Aorta (tissue), 5 donors: ENCODE data around the gene VWA8. TPM values are rescaled to one million over a fixed set of nuclear protein-coding genes. Genes with fewer than 3 reads are reported as not detected.

ENCODE experiments used
- ATAC-seq: fragments of 200-7000 bp; cut with Tn5 transposase; one replicate; pipeline ENCODE4 v1.9.1; 2022; ENCODE audit warnings: moderate library complexity; ENCODE audit not compliant: low FRiP score
- DNase-seq, 2 donors: peaks; one replicate each; pipeline ENCODE4 v3.0.0-alpha.2; 2020
- H3K27ac ChIP-seq, 2 donors: one replicate each; pipeline ENCODE4 v1.5.1; 2013; ENCODE audit warnings: low read length in 2 of 2, mild to moderate bottlenecking in 2 of 2, moderate library complexity in 2 of 2, control low read depth in 1 of 2, inconsistent platforms in 1 of 2, low read depth in 1 of 2
- H3K27me3 ChIP-seq, 2 donors: one replicate each; pipeline ENCODE4 v1.6.1; 2013; ENCODE audit warnings: control low read depth in 1 of 2, low read length in 1 of 2, mild to moderate bottlenecking in 1 of 2, moderate library complexity in 1 of 2; ENCODE audit not compliant: insufficient read depth in 2 of 2, control insufficient read depth in 1 of 2
- H3K36me3 ChIP-seq, 2 donors: one replicate each; pipeline ENCODE4 v1.6.1; 2013; ENCODE audit warnings: control low read depth in 1 of 2, low read length in 1 of 2, mild to moderate bottlenecking in 1 of 2; ENCODE audit not compliant: insufficient read depth in 2 of 2, control insufficient read depth in 1 of 2
- H3K4me1 ChIP-seq, 2 donors: one replicate each; pipeline ENCODE4 v1.6.1; 2013; ENCODE audit warnings: low read length in 2 of 2, control low read depth in 1 of 2, mild to moderate bottlenecking in 1 of 2, moderate library complexity in 1 of 2; ENCODE audit not compliant: insufficient read depth in 2 of 2, control insufficient read depth in 1 of 2
- H3K4me3 ChIP-seq, 2 donors: one replicate each; pipeline ENCODE4 v1.5.1; 2013; ENCODE audit warnings: low read length in 2 of 2, control low read depth in 1 of 2, mild to moderate bottlenecking in 1 of 2
- H3K9me3 ChIP-seq: one replicate; pipeline ENCODE4 v1.6.1; 2013; ENCODE audit warnings: mild to moderate bottlenecking, low read length; ENCODE audit not compliant: control insufficient read depth
- WGBS, 2 donors: extraction: QIAGEN DNeasy Blood & Tissue Kit; methylation state at CpG; one replicate each; pipeline ENCODE4 v1.1.7; 2013; 5-methylcytosine and 5-hydroxymethylcytosine counted together
- intact Hi-C, 2 donors: fragments of 100-400 bp; cut with DNase I; formaldehyde crosslinking; loops; one replicate each; pipeline versions ENCODE4 v1.14.2 to v1.15.0; 2022
- polyA plus RNA-seq, 2 donors: library from polyadenylated mRNA; stranded (reverse); fragments of 200-250 nt; gene quantifications; one replicate each; pipeline ENCODE4 v1.2.3, GENCODE V29; 2013
- total RNA-seq, 2 donors: library from RNA; stranded (reverse); fragmentation: NEBNext Ultra II Directional; extraction: Animal tissue kit (Norgen Biotek cat#: 25700); gene quantifications; one replicate each; pipeline ENCODE4 v1.2.1, GENCODE V29; 2021
- donor health status: healthy with polysubstance abuse.
- donor health status: Bipolar disorder and iron deficiency.
- donor health status: DM: no; HTN: no; CAD: no.
- donor health status: DM: no; HTN: no; CAD: no.
- donor health status: DM: yes; HTN: yes; CAD: no.

Gene VWA8
- total and polyA plus RNA-seq, 4 donors: 1.9 to 18.2 (median 9.8) TPM

GRCh38 chr13:41693434-41693833 lies 267.5 kb downstream of the VWA8 start:
- H3K36me3 ChIP-seq: no peaks in the 10 kb centered on the region
- 5% methylated on average over 1 of the region's 1 CpG for WGBS, 2 donors
- H3K27ac ChIP-seq: no peak overlapping the region
- H3K9me3 ChIP-seq: no peaks in the 10 kb centered on the region
- ATAC-seq (no peak), DNase-seq (no peak)
- H3K4me1 ChIP-seq: peaks cover 3 to 5% of the 10 kb centered on the region in 2 donors
- intact Hi-C loops: no loop called here
- H3K4me3 ChIP-seq: no peak overlapping the region
- no peaks in the 10 kb centered on the region for H3K27me3 ChIP-seq

GRCh38 chr13:41691274-41691673 lies 269.6 kb downstream of the VWA8 start:
- 92 to 96% methylated on average over 1 of the region's 1 CpG for WGBS, 2 donors
- ATAC-seq (no peak), DNase-seq (no peak)
- intact Hi-C loops: no loop called here
- Histone ChIP-seq H3K4me1 (peaks cover 2 to 3% of the 10 kb centered on the region in 2 donors), H3K27me3 (no peaks in the 10 kb centered on the region), H3K36me3 (no peaks in the 10 kb centered on the region), H3K9me3 (no peaks in the 10 kb centered on the region), H3K27ac (no peak overlapping the region), H3K4me3 (no peak overlapping the region)

DNA sequence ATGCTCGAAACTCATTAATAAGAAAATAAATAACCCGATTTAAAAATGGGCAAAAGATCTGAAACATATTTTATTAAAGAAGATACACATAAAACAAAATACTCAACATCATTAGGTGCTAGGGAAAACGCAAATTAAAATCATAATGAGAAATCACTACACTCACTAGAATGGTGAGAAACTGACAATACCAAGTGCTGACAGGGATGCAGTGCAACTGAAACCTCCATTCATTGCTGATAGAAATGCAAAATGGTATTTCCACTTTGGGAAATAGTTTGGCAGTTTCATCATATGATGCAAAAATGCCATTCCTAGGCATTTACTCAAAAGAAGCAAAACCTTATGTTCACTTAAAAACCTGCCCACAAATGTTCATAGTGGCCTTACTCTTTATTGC lies 278.1 kb downstream of the VWA8 start:
- DNase-seq (no peak), ATAC-seq (no peak)
- Histone ChIP-seq H3K27me3 (no peaks in the 10 kb centered on the region), H3K9me3 (no peaks in the 10 kb centered on the region), H3K4me1 (peaks cover 0 to 2% of the 10 kb centered on the region in 2 donors), H3K4me3 (no peak overlapping the region), H3K36me3 (no peaks in the 10 kb centered on the region), H3K27ac (no peak overlapping the region)
- 97 to 98% methylated on average over 3 of the region's 3 CpGs for WGBS, 2 donors
- intact Hi-C loops: no loop called here

- intact Hi-C loops: no loop called here
- Histone ChIP-seq H3K27ac (no peak overlapping the region), H3K4me1 (peaks cover 0 to 2% of the 10 kb centered on the region in 2 donors), H3K9me3 (no peaks in the 10 kb centered on the region), H3K27me3 (no peaks in the 10 kb centered on the region), H3K4me3 (no peak overlapping the region), H3K36me3 (no peaks in the 10 kb centered on the region)
- ATAC-seq: no peak
- DNase-seq: no peak
- 93 to 100% methylated on average over 2 of the region's 2 CpGs for WGBS, 2 donors
Measured at GRCh38 chr13:41682001-41682400, 278.9 kb downstream of the VWA8 start.

- no peaks in the 10 kb centered on the region for H3K36me3 ChIP-seq
- H3K27me3 ChIP-seq: no peaks in the 10 kb centered on the region
- intact Hi-C loops: no loop called here
- 71 to 89% methylated on average over 3 of the region's 3 CpGs for WGBS, 2 donors
- no peak for DNase-seq
- H3K4me1 ChIP-seq: peaks cover 0 to 2% of the 10 kb centered on the region in 2 donors
- no peak overlapping the region for H3K27ac ChIP-seq
- H3K4me3 ChIP-seq: no peak overlapping the region
- ATAC-seq: no peak
- H3K9me3 ChIP-seq: no peaks in the 10 kb centered on the region
Measured at GRCh38 chr13:41681587-41681986, 279.3 kb downstream of the VWA8 start.

GRCh38 chr13:41680900-41681299 lies 280.0 kb downstream of the VWA8 start:
- H3K4me3 ChIP-seq: no peak overlapping the region
- H3K9me3 ChIP-seq: no peaks in the 10 kb centered on the region
- intact Hi-C loops: no loop called here
- H3K27me3 ChIP-seq: no peaks in the 10 kb centered on the region
- peaks cover 0 to 2% of the 10 kb centered on the region in 2 donors for H3K4me1 ChIP-seq
- H3K27ac ChIP-seq: no peak overlapping the region
- ATAC-seq (no peak), DNase-seq (no peak)
- H3K36me3 ChIP-seq: no peaks in the 10 kb centered on the region
- WGBS, 2 donors: 95 to 98% methylated on average over 2 of the region's 2 CpGs

GRCh38 chr13:41678848-41679247 lies 282.1 kb downstream of the VWA8 start:
- Histone ChIP-seq H3K36me3 (no peaks in the 10 kb centered on the region), H3K27ac (peak overlapping the region in 1 of 2 donors; percentile 43), H3K4me3 (no peak overlapping the region), H3K9me3 (no peaks in the 10 kb centered on the region), H3K4me1 (peaks cover 2 to 3% of the 10 kb centered on the region in 2 donors), H3K27me3 (no peaks in the 10 kb centered on the region)
- DNase-seq (no peak), ATAC-seq (no peak)
- WGBS, 2 donors: 0 to 4% methylated on average over 1 of the region's 1 CpG
- intact Hi-C loops: loop anchor here in 1 of 2 donors (10.0 kb wide), 1 partner anchor 146 kb away; no protein-coding TSS in a partner anchor

GRCh38 chr13:41678249-41678648 lies 282.7 kb downstream of the VWA8 start:
- DNase-seq (no peak), ATAC-seq (no peak)
- Histone ChIP-seq H3K4me1 (peaks cover 2 to 3% of the 10 kb centered on the region in 2 donors), H3K27ac (peak overlapping the region in 1 of 2 donors; percentile 36), H3K9me3 (no peaks in the 10 kb centered on the region), H3K27me3 (no peaks in the 10 kb centered on the region), H3K36me3 (no peaks in the 10 kb centered on the region), H3K4me3 (no peak overlapping the region)
- intact Hi-C loops: loop anchor here in 1 of 2 donors (10.0 kb wide), 1 partner anchor 147 kb away; no protein-coding TSS in a partner anchor
- WGBS, 2 donors: 25 to 32% methylated on average over 3 of the region's 3 CpGs

DNA sequence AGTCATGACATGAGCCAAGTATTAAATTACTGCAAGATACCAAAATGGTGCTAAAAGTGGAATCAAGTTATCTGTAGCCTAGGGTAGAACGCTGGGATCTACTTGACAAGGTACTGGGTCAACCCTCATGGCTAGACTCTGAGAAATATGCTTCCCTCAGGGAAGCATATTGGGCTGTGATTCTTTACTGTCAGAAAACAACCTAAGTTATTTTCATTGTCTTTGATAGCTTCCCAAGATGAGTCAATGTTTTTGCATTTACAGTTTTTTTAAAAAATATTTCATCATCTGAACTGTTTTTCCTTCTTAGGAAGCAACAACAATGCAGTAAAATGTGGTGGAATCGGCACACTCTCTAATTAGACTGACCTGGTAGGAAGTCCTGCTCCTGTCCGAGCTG lies 285.6 kb downstream of the VWA8 start:
- DNase-seq: no peak
- WGBS, 2 donors: 78 to 79% methylated on average over 3 of the region's 3 CpGs
- H3K36me3 ChIP-seq: no peaks in the 10 kb centered on the region
- peaks cover 0 to 3% of the 10 kb centered on the region in 2 donors for H3K4me1 ChIP-seq
- H3K27me3 ChIP-seq: no peaks in the 10 kb centered on the region
- H3K4me3 ChIP-seq: no peak overlapping the region
- no peaks in the 10 kb centered on the region for H3K9me3 ChIP-seq
- intact Hi-C loops: loop anchor here in 1 of 2 donors (10.0 kb wide), 1 partner anchor 149 kb away; no protein-coding TSS in a partner anchor
- ATAC-seq: no peak
- no peak overlapping the region for H3K27ac ChIP-seq
